Fibroblast of gingiva (primary cell): ENCODE measurements around the gene PML.
"Not testable (repeated sequence)": the region's sequence is repeated elsewhere in the genome, so short reads cannot be mapped to it uniquely, and the experiment has no call there.

ENCODE experiments used
- DNase-seq: peaks from one replicate; pipeline ENCODE4 v3.0.0-alpha.2; 2011; ENCODE audit warnings: low read depth

The PML gene

GRCh38 chr15:74040109-74040850, 45.8 kb downstream of the PML start:
- peak; percentile 97 for DNase-seq

GRCh38 chr15:74041311-74041756, 46.8 kb downstream of the PML start:
- peak; percentile 49 for DNase-seq

- no peak for DNase-seq
Observed at GRCh38 chr15:74041777-74042435, 47.4 kb downstream of the PML start.

GRCh38 chr15:74042603-74043424, 48.3 kb downstream of the PML start:
- no peak for DNase-seq

GRCh38 chr15:74043425-74044266, 49.1 kb downstream of the PML start:
- no peak for DNase-seq

- DNase-seq = no peak
Observed at GRCh38 chr15:74044267-74045110, 50.0 kb downstream of the PML start.

GRCh38 chr15:74045184-74045583, 50.7 kb downstream of the PML start:
- no peak for DNase-seq

GRCh38 chr15:74045636-74046274, 51.2 kb downstream of the PML start:
- DNase-seq = no peak

GRCh38 chr15:74046275-74046674, 51.8 kb downstream of the PML start:
- DNase-seq = no peak

GRCh38 chr15:74050127-74050526, 55.6 kb downstream of the PML start:
- DNase-seq = no peak

- no peak for DNase-seq
Observed at GRCh38 chr15:74050556-74051234, 56.2 kb downstream of the PML start.

GRCh38 chr15:74052271-74053260, 58.0 kb downstream of the PML start:
- not testable (repeated sequence) for DNase-seq

GRCh38 chr15:74053517-74053916, 59.0 kb downstream of the PML start:
- DNase-seq = no peak

GRCh38 chr15:74053941-74054529, 59.5 kb downstream of the PML start:
- peak; percentile 94 for DNase-seq

- DNase-seq = no peak
Observed at GRCh38 chr15:74055804-74056203, 61.3 kb downstream of the PML start.

GRCh38 chr15:74056330-74056729, 61.8 kb downstream of the PML start:
- not testable (repeated sequence) for DNase-seq

GRCh38 chr15:74059050-74059833, 64.7 kb downstream of the PML start:
- DNase-seq = not testable (repeated sequence)
